Inferior parietal cortex (tissue), 1 donor: ENCODE measurements around the gene SLC25A28.

Experiments used
- DNase-seq: peaks from one replicate; pipeline ENCODE4 v3.0.0-alpha.2; 2016; ENCODE audit errors: extremely low spot score

SLC25A28 gene

GRCh38 chr10:99619851-99620710 is at the start of gene SLC25A28:
TSS of gene SLC25A28 (minus strand) at chr10:99620439. CDS start at chr10:99620335, 104 bp downstream.
- peak; percentile 99 for DNase-seq

GRCh38 chr10:99667108-99667751 is 47.0 kb upstream of the SLC25A28 start:
- no peak for DNase-seq

- no peak for DNase-seq
These were observed 45.1 kb upstream of the SLC25A28 start for GRCh38 chr10:99665304-99665703.

- no peak for DNase-seq
These were observed 41.1 kb upstream of the SLC25A28 start for GRCh38 chr10:99661377-99661763.

GRCh38 chr10:99660662-99661376 is 40.6 kb upstream of the SLC25A28 start:
- no peak for DNase-seq

GRCh38 chr10:99659868-99660366 is 39.7 kb upstream of the SLC25A28 start:
- DNase-seq: no peak

GRCh38 chr10:99659031-99659867 is 39.0 kb upstream of the SLC25A28 start, which contains the start of gene ENTPD7:
TSS of gene ENTPD7 (plus strand) at chr10:99659509. CDS start at chr10:99659957, 448 bp downstream.
- DNase-seq: peak; percentile 80

- DNase-seq: peak; percentile 11
These were observed 38.4 kb upstream of the SLC25A28 start for GRCh38 chr10:99658622-99659030.

GRCh38 chr10:99656199-99657064 is 36.2 kb upstream of the SLC25A28 start:
- no peak for DNase-seq

GRCh38 chr10:99654390-99655175 is 34.3 kb upstream of the SLC25A28 start:
- no peak for DNase-seq

- DNase-seq: no peak
These were observed 32.7 kb upstream of the SLC25A28 start for GRCh38 chr10:99652800-99653390.

- no peak for DNase-seq
These were observed 28.5 kb upstream of the SLC25A28 start for GRCh38 chr10:99648717-99649116.

GRCh38 chr10:99647601-99648151 is 27.4 kb upstream of the SLC25A28 start:
- no peak for DNase-seq

- DNase-seq: no peak
These were observed 13.6 kb upstream of the SLC25A28 start for GRCh38 chr10:99633832-99634231.

- no peak for DNase-seq
These were observed 11.3 kb upstream of the SLC25A28 start for GRCh38 chr10:99631496-99631895.

- no peak for DNase-seq
These were observed 10.8 kb upstream of the SLC25A28 start for GRCh38 chr10:99630991-99631390.

- DNase-seq: no peak
These were observed 10.2 kb upstream of the SLC25A28 start for GRCh38 chr10:99630433-99630832.

GRCh38 chr10:99629625-99629978 is 9.4 kb upstream of the SLC25A28 start:
- DNase-seq: no peak
